IPS-NIHi7 (cell line): Measurements from ENCODE around the gene AMY1B.
"Not testable (repeated sequence)": the region's sequence is repeated elsewhere in the genome, so short reads cannot be mapped to it uniquely, and the experiment has no call there.

Experiments used
- DNase-seq: peaks from one replicate; pipeline ENCODE4 v3.0.0; 2012; ENCODE audit warnings: mixed read lengths; ENCODE audit errors: extremely low spot score

The AMY1B gene

DNA sequence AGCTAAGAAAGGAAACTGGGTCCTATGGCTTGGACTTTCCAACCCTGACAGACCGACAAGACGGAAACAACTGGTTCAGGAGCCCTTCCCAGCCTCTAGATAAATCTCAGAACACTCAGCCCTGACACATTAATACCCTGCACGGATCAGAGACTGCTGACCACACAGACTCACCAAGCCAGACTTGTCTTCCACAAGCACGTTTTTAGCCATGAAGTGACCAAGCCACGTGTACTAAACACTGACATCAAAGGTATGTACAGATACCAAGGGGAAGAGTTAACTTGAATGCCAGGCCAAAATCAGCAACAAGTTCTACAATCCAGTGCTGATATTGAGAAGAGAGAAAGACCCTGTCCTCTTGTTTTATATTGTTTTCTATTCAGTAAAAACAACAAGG is at the start of gene AMY1B:
Gene AMY1B (minus strand): TSS at position 101 of the 400 bp plus-strand sequence. CDS start 571 bp downstream, outside the sequence.
- not testable (repeated sequence) for DNase-seq

GRCh38 chr1:103745040-103745439 is 49.0 kb upstream of the AMY1B start:
- not testable (repeated sequence) for DNase-seq

DNA sequence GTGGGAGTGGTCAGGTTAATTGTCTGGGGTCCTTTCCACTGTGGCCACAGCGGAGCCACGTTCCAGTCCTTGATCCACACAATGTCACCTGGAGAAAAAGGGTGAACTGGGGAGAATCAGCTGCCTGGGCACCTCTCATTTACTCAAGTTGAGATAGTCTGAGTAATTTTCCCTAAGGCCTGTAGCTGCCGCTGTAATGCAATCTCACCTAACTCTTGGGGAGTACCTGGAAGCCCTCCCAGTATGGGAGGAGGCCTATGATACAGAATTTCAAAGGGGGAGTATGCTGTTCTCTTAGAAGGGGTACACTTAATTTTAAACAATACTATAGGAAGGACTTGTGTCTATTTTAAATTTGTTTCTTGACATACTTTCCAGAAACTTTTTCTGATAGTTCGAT is 48.4 kb upstream of the AMY1B start:
- DNase-seq, result not testable (repeated sequence)

DNA sequence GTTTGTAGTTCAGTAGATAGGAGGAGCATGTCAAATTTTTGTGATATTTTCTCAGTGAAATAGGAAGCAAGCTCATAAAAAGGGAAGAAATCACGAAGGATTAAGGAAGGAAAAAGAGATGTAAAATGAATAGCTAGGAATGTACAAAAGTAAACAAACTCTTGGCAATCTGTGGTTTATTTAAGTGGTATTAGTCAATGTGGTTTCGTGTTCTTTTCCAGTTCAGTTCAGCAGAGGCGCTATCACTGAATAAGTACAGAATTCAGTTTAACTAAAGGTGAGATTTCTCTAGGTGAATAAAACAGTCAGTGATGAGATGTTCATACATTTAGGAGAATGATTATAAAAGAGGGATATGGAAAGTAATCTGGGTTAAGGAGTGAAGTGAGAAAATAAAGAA is 42.0 kb upstream of the AMY1B start:
- DNase-seq, result not testable (repeated sequence)

DNA sequence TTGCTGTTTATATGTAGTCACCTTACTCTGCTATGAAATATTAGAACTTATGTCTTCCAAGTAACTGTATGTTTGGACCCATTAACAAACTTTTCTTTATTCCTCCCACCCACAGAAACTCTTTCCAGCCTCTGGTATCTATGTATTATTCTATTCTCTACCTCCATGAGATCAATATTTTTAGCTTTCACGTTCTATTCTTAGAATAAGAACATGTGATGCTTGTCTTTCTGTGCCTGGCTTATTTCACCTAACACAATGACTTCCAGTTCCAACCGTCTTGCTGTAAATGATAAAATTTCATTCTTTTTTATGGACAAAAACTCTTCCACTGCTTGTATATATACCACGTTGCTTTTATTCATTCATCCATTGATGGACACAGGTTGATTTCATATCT is 39.3 kb upstream of the AMY1B start:
- DNase-seq, result not testable (repeated sequence)

GRCh38 chr1:103721473-103721872 is 25.5 kb upstream of the AMY1B start:
- not testable (repeated sequence) for DNase-seq

GRCh38 chr1:103717404-103717803 is 21.4 kb upstream of the AMY1B start:
- DNase-seq, result not testable (repeated sequence)

GRCh38 chr1:103710381-103710780 is 14.4 kb upstream of the AMY1B start:
- DNase-seq, result not testable (repeated sequence)

DNA sequence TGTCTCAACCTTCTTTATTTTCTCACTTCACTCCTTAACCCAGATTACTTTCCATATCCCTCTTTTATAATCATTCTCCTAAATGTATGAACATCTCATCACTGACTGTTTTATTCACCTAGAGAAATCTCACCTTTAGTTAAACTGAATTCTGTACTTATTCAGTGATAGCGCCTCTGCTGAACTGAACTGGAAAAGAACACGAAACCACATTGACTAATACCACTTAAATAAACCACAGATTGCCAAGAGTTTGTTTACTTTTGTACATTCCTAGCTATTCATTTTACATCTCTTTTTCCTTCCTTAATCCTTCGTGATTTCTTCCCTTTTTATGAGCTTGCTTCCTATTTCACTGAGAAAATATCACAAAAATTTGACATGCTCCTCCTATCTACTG is 11.7 kb upstream of the AMY1B start:
- DNase-seq, result not testable (repeated sequence)

GRCh38 chr1:103701256-103701655 is 5.2 kb upstream of the AMY1B start:
- not testable (repeated sequence) for DNase-seq

GRCh38 chr1:103700669-103701068 is 4.7 kb upstream of the AMY1B start:
- DNase-seq, result not testable (repeated sequence)

DNA sequence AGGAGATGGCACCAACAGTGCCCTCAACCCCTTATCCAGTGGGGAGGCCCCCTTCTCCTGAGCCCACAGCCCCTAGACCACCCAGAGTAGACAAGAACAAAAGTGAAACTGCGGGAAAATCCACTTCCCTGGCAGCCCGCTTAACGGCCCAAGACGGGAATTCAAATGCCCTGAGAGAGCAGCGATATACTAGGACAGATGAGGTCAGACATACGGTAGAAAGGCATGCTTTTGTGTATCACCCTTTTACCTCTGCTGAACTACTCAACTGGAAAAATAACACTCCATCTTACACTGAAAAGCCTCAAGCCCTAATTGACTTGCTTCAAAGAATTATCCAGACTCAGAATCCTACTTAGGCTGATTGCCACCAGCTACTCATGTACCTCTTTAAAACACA is 1.4 kb upstream of the AMY1B start:
- not testable (repeated sequence) for DNase-seq

GRCh38 chr1:103676335-103676734 is 19.7 kb downstream of the AMY1B start:
- not testable (repeated sequence) for DNase-seq

- DNase-seq, result not testable (repeated sequence)
Observed at GRCh38 chr1:103655460-103655859, 40.5 kb downstream of the AMY1B start, which contains the start of gene AMY1A. TSS of gene AMY1A (plus strand) at chr1:103655760. CDS start at chr1:103656331, 571 bp downstream.

DNA sequence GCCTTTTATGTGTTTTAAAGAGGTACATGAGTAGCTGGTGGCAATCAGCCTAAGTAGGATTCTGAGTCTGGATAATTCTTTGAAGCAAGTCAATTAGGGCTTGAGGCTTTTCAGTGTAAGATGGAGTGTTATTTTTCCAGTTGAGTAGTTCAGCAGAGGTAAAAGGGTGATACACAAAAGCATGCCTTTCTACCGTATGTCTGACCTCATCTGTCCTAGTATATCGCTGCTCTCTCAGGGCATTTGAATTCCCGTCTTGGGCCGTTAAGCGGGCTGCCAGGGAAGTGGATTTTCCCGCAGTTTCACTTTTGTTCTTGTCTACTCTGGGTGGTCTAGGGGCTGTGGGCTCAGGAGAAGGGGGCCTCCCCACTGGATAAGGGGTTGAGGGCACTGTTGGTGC is 41.9 kb downstream of the AMY1B start:
- DNase-seq, result not testable (repeated sequence)

- DNase-seq, result not testable (repeated sequence)
Observed at GRCh38 chr1:103650889-103651288, 45.1 kb downstream of the AMY1B start.

GRCh38 chr1:103650305-103650704 is 45.7 kb downstream of the AMY1B start:
- not testable (repeated sequence) for DNase-seq

DNA sequence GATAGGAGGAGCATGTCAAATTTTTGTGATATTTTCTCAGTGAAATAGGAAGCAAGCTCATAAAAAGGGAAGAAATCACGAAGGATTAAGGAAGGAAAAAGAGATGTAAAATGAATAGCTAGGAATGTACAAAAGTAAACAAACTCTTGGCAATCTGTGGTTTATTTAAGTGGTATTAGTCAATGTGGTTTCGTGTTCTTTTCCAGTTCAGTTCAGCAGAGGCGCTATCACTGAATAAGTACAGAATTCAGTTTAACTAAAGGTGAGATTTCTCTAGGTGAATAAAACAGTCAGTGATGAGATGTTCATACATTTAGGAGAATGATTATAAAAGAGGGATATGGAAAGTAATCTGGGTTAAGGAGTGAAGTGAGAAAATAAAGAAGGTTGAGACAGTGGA is 52.1 kb downstream of the AMY1B start:
- not testable (repeated sequence) for DNase-seq

- DNase-seq, result not testable (repeated sequence)
Observed at GRCh38 chr1:103641194-103641593, 54.8 kb downstream of the AMY1B start.
